GM23338 (cell line): ENCODE results near the gene ZNF692.

ENCODE experiments used
- EZH2 ChIP-seq: fragments of 200-600 bp; sonication (generic); IDR thresholded peaks from one replicate; pipeline ENCODE4 v1.8.0; 2017; ENCODE audit warnings: antibody characterized with exemption, mild to moderate bottlenecking, low read depth; ENCODE audit not compliant: unreplicated experiment
- EZH2phosphoT487 ChIP-seq: fragments of 200-600 bp; sonication (generic); IDR thresholded peaks from one replicate; pipeline ENCODE4 v1.8.1; 2018; ENCODE audit warnings: antibody characterized with exemption; ENCODE audit not compliant: unreplicated experiment
- POLR2AphosphoS5 ChIP-seq: IDR thresholded peaks from 2 replicates; pipeline ENCODE4 v1.6.1; 2016; ENCODE audit warnings: antibody characterized with exemption, low read depth
- TF ChIP-seq, protein P1 (sequence below), 2 experiments: fragments of 200-600 bp in 1 of 2; sonication (generic) in 1 of 2; conservative IDR thresholded peaks; 2 replicates each; pipeline versions ENCODE4 v1.5.1 to v1.6.1; 2016 to 2017; ENCODE audit warnings: antibody characterized with exemption in 2 of 2, low read depth in 2 of 2, mild to moderate bottlenecking in 2 of 2, moderate library complexity in 1 of 2

DNA sequence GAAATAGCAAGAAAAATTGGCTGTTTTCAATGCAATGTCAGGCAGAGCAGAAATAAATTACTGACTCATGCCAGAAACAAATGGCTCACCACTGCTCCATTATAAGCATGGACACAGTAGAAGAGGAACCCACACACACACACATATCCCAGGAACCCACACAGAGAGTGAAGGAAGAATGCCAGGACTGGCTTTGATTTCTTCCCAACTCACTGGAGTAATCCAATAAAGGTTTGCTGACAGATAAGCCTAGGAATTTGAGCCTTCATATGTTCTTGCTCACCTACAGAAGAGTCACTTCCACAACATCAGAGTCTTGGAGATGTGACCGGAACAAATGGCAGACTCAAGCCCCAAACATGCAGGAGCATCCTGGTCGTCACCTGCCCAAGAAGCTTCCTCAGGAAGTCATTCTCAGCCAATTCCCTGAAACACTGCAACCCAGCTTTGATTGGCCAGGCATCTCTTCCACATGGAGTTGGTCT is 35.3 kb downstream of the ZNF692 start:
- TF ChIP-seq, protein P1, sequence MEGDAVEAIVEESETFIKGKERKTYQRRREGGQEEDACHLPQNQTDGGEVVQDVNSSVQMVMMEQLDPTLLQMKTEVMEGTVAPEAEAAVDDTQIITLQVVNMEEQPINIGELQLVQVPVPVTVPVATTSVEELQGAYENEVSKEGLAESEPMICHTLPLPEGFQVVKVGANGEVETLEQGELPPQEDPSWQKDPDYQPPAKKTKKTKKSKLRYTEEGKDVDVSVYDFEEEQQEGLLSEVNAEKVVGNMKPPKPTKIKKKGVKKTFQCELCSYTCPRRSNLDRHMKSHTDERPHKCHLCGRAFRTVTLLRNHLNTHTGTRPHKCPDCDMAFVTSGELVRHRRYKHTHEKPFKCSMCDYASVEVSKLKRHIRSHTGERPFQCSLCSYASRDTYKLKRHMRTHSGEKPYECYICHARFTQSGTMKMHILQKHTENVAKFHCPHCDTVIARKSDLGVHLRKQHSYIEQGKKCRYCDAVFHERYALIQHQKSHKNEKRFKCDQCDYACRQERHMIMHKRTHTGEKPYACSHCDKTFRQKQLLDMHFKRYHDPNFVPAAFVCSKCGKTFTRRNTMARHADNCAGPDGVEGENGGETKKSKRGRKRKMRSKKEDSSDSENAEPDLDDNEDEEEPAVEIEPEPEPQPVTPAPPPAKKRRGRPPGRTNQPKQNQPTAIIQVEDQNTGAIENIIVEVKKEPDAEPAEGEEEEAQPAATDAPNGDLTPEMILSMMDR (conservative IDR thresholded peaks at IDR 0.05; ENCODE audit: low read depth in 2 of 2), result no peak
- TF ChIP-seq POLR2AphosphoS5, result no peak
- no peak for TF ChIP-seq EZH2
- TF ChIP-seq EZH2phosphoT487, result no peak
